CD4-positive, alpha-beta T cell treated with Interleukin-10 for 1 hour (primary cell): ENCODE results near the gene REPIN1.

ENCODE experiments used
- DNase-seq: peaks from one replicate; pipeline ENCODE4 v3.0.0-alpha.2; 2020

REPIN1 gene

GRCh38 chr7:150398108-150398964 is 29.7 kb downstream of the REPIN1 start:
- DNase-seq: no peak

- DNase-seq: no peak
Observed at GRCh38 chr7:150398965-150399320, 30.3 kb downstream of the REPIN1 start.

GRCh38 chr7:150399421-150400007 is 30.9 kb downstream of the REPIN1 start:
- DNase-seq: no peak

- DNase-seq: no peak
Observed at GRCh38 chr7:150400008-150400787, 31.6 kb downstream of the REPIN1 start.

- no peak for DNase-seq
Observed at GRCh38 chr7:150400788-150401423, 32.3 kb downstream of the REPIN1 start.

GRCh38 chr7:150401424-150401790 is 32.8 kb downstream of the REPIN1 start:
- no peak for DNase-seq

- DNase-seq: no peak
Observed at GRCh38 chr7:150401861-150402631, 33.4 kb downstream of the REPIN1 start.

- no peak for DNase-seq
Observed at GRCh38 chr7:150402671-150403321, 34.2 kb downstream of the REPIN1 start.

GRCh38 chr7:150403376-150404171 is 35.0 kb downstream of the REPIN1 start:
- DNase-seq: no peak

- peak; percentile 20 for DNase-seq
Observed at GRCh38 chr7:150404172-150404804, 35.7 kb downstream of the REPIN1 start.

GRCh38 chr7:150404805-150405583 is 36.4 kb downstream of the REPIN1 start:
- peak; percentile 87 for DNase-seq

GRCh38 chr7:150405584-150406311 is 37.1 kb downstream of the REPIN1 start:
- no peak for DNase-seq

GRCh38 chr7:150406312-150406566 is 37.6 kb downstream of the REPIN1 start:
- peak; percentile 13 for DNase-seq

GRCh38 chr7:150406567-150407421 is 38.2 kb downstream of the REPIN1 start:
- DNase-seq: peak; percentile 53

GRCh38 chr7:150407588-150408392 is 39.2 kb downstream of the REPIN1 start:
- no peak for DNase-seq

- DNase-seq: no peak
Observed at GRCh38 chr7:150408393-150409299, 40.0 kb downstream of the REPIN1 start.
